ENCODE measurements around the gene C1orf167. TPM values are rescaled to one million over a fixed set of nuclear protein-coding genes. Genes with fewer than 3 reads are reported as not detected.

The C1orf167 gene
- total and polyA plus RNA-seq, 2 of the 13 experiments (the other 11 are each of a cell fraction or from before 2014, with no cell fraction given): not detected

DNA sequence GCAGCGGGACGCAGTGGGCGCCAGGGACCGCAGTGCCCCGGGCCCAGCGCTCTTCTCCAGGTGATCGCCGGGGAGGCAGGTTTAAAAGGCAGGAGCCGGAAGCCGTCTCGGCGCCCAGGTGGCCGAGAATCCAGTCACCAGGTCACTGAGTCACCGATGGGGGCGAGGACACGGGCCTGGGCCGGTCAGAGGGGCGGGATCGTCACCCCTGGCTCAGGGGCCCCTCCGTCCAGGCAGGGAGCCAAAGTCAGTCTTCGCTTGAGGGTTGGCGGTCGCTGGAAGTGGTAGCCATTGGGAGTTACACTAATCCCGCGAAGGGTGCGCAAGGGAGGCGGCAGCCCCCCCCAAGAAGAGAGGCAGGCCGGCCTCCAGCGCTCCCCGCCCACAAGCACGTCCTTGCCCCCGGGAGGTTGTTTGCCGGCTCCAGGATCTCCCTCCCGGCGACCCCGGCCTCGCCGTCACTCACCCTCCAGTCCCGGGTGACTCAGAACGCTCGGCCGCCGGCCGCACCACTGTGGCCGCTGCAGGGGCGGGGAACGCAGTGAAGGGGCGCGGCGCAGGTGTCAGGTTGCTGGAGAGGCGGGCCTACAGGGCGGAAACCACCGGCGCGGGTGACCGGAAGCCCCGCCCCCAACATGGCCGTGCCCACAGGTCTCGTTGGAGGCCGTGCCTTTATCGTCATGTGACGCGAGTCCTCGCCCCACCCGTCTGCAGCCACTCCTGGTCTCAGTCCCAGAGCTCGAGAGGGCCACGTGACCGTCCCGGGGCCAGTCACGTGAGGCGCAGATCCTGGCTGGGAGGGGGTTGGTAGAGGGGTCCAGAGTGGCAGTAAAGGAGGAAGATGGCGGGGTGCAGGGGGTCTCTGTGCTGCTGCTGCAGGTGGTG lies 43.7 kb downstream of the C1orf167 start, which contains the start of the genes CLCN6 and MTHFR (continued):
- no peak for TF ChIP-seq FUBP1 (CRISPR knock-in tag; IDR thresholded peaks at IDR 0.05; ENCODE audit: borderline replicate concordance)
- TF ChIP-seq, protein P1, sequence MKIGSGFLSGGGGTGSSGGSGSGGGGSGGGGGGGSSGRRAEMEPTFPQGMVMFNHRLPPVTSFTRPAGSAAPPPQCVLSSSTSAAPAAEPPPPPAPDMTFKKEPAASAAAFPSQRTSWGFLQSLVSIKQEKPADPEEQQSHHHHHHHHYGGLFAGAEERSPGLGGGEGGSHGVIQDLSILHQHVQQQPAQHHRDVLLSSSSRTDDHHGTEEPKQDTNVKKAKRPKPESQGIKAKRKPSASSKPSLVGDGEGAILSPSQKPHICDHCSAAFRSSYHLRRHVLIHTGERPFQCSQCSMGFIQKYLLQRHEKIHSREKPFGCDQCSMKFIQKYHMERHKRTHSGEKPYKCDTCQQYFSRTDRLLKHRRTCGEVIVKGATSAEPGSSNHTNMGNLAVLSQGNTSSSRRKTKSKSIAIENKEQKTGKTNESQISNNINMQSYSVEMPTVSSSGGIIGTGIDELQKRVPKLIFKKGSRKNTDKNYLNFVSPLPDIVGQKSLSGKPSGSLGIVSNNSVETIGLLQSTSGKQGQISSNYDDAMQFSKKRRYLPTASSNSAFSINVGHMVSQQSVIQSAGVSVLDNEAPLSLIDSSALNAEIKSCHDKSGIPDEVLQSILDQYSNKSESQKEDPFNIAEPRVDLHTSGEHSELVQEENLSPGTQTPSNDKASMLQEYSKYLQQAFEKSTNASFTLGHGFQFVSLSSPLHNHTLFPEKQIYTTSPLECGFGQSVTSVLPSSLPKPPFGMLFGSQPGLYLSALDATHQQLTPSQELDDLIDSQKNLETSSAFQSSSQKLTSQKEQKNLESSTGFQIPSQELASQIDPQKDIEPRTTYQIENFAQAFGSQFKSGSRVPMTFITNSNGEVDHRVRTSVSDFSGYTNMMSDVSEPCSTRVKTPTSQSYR (CRISPR knock-in tag; IDR thresholded peaks at IDR 0.05; ENCODE audit: borderline replicate concordance): peak; percentile 93
- TF ChIP-seq HIVEP1 (CRISPR knock-in tag; IDR thresholded peaks at IDR 0.05): peak; percentile 92
- no peak for TF ChIP-seq SETDB1 (CRISPR knock-in tag; IDR thresholded peaks at IDR 0.05; ENCODE audit: borderline replicate concordance)
- TF ChIP-seq HNRNPUL1 (IDR thresholded peaks at IDR 0.05; ENCODE audit: low read depth, low read length): peak; percentile 38; the same call in 1 of the 2 replicates
- TF ChIP-seq NR0B2 (CRISPR knock-in tag; IDR thresholded peaks at IDR 0.05): no peak
- TF ChIP-seq, protein P2, sequence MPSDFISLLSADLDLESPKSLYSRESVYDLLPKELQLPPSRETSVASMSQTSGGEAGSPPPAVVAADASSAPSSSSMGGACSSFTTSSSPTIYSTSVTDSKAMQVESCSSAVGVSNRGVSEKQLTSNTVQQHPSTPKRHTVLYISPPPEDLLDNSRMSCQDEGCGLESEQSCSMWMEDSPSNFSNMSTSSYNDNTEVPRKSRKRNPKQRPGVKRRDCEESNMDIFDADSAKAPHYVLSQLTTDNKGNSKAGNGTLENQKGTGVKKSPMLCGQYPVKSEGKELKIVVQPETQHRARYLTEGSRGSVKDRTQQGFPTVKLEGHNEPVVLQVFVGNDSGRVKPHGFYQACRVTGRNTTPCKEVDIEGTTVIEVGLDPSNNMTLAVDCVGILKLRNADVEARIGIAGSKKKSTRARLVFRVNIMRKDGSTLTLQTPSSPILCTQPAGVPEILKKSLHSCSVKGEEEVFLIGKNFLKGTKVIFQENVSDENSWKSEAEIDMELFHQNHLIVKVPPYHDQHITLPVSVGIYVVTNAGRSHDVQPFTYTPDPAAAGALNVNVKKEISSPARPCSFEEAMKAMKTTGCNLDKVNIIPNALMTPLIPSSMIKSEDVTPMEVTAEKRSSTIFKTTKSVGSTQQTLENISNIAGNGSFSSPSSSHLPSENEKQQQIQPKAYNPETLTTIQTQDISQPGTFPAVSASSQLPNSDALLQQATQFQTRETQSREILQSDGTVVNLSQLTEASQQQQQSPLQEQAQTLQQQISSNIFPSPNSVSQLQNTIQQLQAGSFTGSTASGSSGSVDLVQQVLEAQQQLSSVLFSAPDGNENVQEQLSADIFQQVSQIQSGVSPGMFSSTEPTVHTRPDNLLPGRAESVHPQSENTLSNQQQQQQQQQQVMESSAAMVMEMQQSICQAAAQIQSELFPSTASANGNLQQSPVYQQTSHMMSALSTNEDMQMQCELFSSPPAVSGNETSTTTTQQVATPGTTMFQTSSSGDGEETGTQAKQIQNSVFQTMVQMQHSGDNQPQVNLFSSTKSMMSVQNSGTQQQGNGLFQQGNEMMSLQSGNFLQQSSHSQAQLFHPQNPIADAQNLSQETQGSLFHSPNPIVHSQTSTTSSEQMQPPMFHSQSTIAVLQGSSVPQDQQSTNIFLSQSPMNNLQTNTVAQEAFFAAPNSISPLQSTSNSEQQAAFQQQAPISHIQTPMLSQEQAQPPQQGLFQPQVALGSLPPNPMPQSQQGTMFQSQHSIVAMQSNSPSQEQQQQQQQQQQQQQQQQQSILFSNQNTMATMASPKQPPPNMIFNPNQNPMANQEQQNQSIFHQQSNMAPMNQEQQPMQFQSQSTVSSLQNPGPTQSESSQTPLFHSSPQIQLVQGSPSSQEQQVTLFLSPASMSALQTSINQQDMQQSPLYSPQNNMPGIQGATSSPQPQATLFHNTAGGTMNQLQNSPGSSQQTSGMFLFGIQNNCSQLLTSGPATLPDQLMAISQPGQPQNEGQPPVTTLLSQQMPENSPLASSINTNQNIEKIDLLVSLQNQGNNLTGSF (CRISPR knock-in tag; IDR thresholded peaks at IDR 0.05): no peak
- TF ChIP-seq RBAK (CRISPR knock-in tag; IDR thresholded peaks at IDR 0.05): 0 out of 2 replicates have a peak, but pooled peaks have one; percentile 2
- TF ChIP-seq ASH2L (IDR thresholded peaks at IDR 0.05; ENCODE audit: insufficient read length, low read depth, low read length): no peak
- TF ChIP-seq ZNF782 (CRISPR knock-in tag; IDR thresholded peaks at IDR 0.05; ENCODE audit: borderline replicate concordance): peak; percentile 83; the same call in 1 of the 2 replicates
- 0 out of 2 replicates have a peak, but pooled peaks have one; percentile 11 for TF ChIP-seq PCBP1 (IDR thresholded peaks at IDR 0.05; ENCODE audit: borderline replicate concordance, low read depth, low read length)
- peak; percentile 55 for TF ChIP-seq ZNF772 (CRISPR knock-in tag; IDR thresholded peaks at IDR 0.05)
- no peak; the same call in none of the 2 replicates for TF ChIP-seq ZBTB38 (CRISPR knock-in tag; IDR thresholded peaks at IDR 0.05)
- TF ChIP-seq ARNT2 (CRISPR knock-in tag; IDR thresholded peaks at IDR 0.05; ENCODE audit: low read depth): peak; percentile 66; the same call in 1 of the 2 replicates
- TF ChIP-seq ZNF784 (CRISPR knock-in tag; IDR thresholded peaks at IDR 0.05; ENCODE audit: borderline replicate concordance): no peak; the same call in 1 of the 2 replicates

Data from HepG2 (cell line).